Lung (tissue), 12 donors: Measurements from ENCODE around the gene SPR. TPM values are rescaled to one million over a fixed set of nuclear protein-coding genes. Genes with fewer than 3 reads are reported as not detected.

ENCODE experiments used
- ATAC-seq: fragments of 200-7000 bp; cut with Tn5 transposase; one replicate; pipeline ENCODE4 v1.9.1; 2020; ENCODE audit warnings: moderate number of reproducible peaks; ENCODE audit not compliant: insufficient read depth, low FRiP score
- DNase-seq, 3 donors: peaks; one replicate each; pipeline ENCODE4 v3.0.0-alpha.2; 2013 to 2017
- H3K27ac ChIP-seq, 2 donors: one replicate each; pipeline ENCODE4 v1.5.1; 2013; ENCODE audit warnings: mild to moderate bottlenecking in 2 of 2, moderate library complexity in 2 of 2, control low read depth in 1 of 2, inconsistent platforms in 1 of 2, low read depth in 1 of 2, low read length in 1 of 2
- H3K27me3 ChIP-seq, 3 donors: one replicate each; pipeline ENCODE4 v1.5.1; 2013; ENCODE audit warnings: low read length in 2 of 3; ENCODE audit not compliant: control insufficient read depth in 3 of 3, insufficient read depth in 3 of 3
- H3K36me3 ChIP-seq, 4 donors: one replicate each; pipeline ENCODE4 v1.5.1; 2013; ENCODE audit warnings: low read length in 4 of 4, mild to moderate bottlenecking in 1 of 4, moderate library complexity in 1 of 4; ENCODE audit not compliant: control insufficient read depth in 4 of 4, insufficient read depth in 4 of 4
- H3K4me1 ChIP-seq, 5 donors: one replicate each; pipeline ENCODE4 v1.5.1; 2013; ENCODE audit warnings: low read length in 5 of 5, mild to moderate bottlenecking in 2 of 5, moderate library complexity in 1 of 5; ENCODE audit not compliant: control insufficient read depth in 5 of 5, insufficient read depth in 5 of 5
- H3K4me3 ChIP-seq: one replicate; pipeline ENCODE4 v1.5.1; 2013; ENCODE audit warnings: mild to moderate bottlenecking, control low read depth, moderate library complexity
- H3K9ac ChIP-seq, 2 donors: one replicate each; pipeline ENCODE4 v1.5.1; 2013; ENCODE audit warnings: low read length in 2 of 2, control low read depth in 1 of 2; ENCODE audit not compliant: insufficient read depth in 1 of 2
- H3K9me3 ChIP-seq, 4 donors: one replicate each; pipeline ENCODE4 v1.5.1; 2013; ENCODE audit warnings: low read length in 3 of 4, mild to moderate bottlenecking in 1 of 4, moderate library complexity in 1 of 4; ENCODE audit not compliant: control insufficient read depth in 4 of 4, insufficient read depth in 3 of 4
- CTCF ChIP-seq: IDR thresholded peaks from 2 replicates; pipeline ENCODE4 v1.5.1; 2012; ENCODE audit warnings: mild to moderate bottlenecking; ENCODE audit errors: control extremely low read depth, extremely low read depth
- WGBS, 2 donors: extraction: QIAGEN DNeasy Blood & Tissue Kit; methylation state at CpG; one replicate each; pipeline ENCODE4 v1.1.7; 2013; 5-methylcytosine and 5-hydroxymethylcytosine counted together
- polyA plus RNA-seq, 2 donors: library from polyadenylated mRNA; stranded (reverse); fragments of 200-250 nt; gene quantifications; one replicate each; pipeline ENCODE4 v1.2.1, GENCODE V29; 2013
- total RNA-seq, 2 donors: library from RNA; depleted of rRNA in 1 of 2; stranded (reverse); fragments of >200 nt in 1 of 2; gene quantifications; one replicate each; pipeline ENCODE4 v1.2.1, GENCODE V29; 2014 to 2021
- donor health status: control.
- donor health status: control.
- donor health status: Bipolar disorder and iron deficiency.
- donor health status: healthy.
- donor health status: DM: yes; HTN: yes; CAD: no.

Gene SPR
- total and polyA plus RNA-seq, 4 donors, result 11.1 to 38.0 (median 31.9) TPM

- no peak for TF ChIP-seq CTCF
- Histone ChIP-seq H3K27ac (no peak overlapping the region), H3K9me3 (no peaks in the 10 kb centered on the region), H3K9ac (no peak overlapping the region), H3K4me1 (peaks cover 0 to 5% (median 0%) of the 10 kb centered on the region in 5 donors), H3K27me3 (peaks cover 0 to under 1% (median 0%) of the 10 kb centered on the region in 3 donors), H3K36me3 (no peaks in the 10 kb centered on the region), H3K4me3 (no peak overlapping the region)
- 91 to 96% methylated on average over 2 of the region's 2 CpGs for WGBS, 2 donors
- no peak for DNase-seq
- ATAC-seq, result no peak
These were observed 48.4 kb downstream of the SPR start for GRCh38 chr2:72935611-72935957.

- 66 to 82% methylated on average over 19 of the region's 19 CpGs for WGBS, 2 donors
- no peak for DNase-seq
These were observed 49.6 kb downstream of the SPR start for GRCh38 chr2:72936660-72937355.

GRCh38 chr2:72937356-72937669 is 50.1 kb downstream of the SPR start:
- Histone ChIP-seq H3K9ac (no peak overlapping the region), H3K9me3 (no peaks in the 10 kb centered on the region), H3K27me3 (no peaks in the 10 kb centered on the region), H3K27ac (no peak overlapping the region), H3K4me3 (no peak overlapping the region), H3K4me1 (no peaks in the 10 kb centered on the region), H3K36me3 (no peaks in the 10 kb centered on the region)
- peak in 1 of 3 donors; percentile 38 for DNase-seq
- TF ChIP-seq CTCF, result no peak
- 62 to 92% methylated on average over 15 of the region's 15 CpGs for WGBS, 2 donors
- no peak for ATAC-seq

More at GRCh38 chr2:72936660-72937355, 49.6 kb downstream of the SPR start:
- no peak for TF ChIP-seq CTCF
- ATAC-seq, result no peak
- H3K4me3 ChIP-seq, result no peak overlapping the region
- peaks cover 0 to 5% (median 0%) of the 10 kb centered on the region in 5 donors for H3K4me1 ChIP-seq
- H3K9me3 ChIP-seq, result no peaks in the 10 kb centered on the region
- no peaks in the 10 kb centered on the region for H3K36me3 ChIP-seq
- H3K27me3 ChIP-seq, result no peaks in the 10 kb centered on the region
- no peak overlapping the region for H3K27ac ChIP-seq
- no peak overlapping the region for H3K9ac ChIP-seq

GRCh38 chr2:72938455-72938854 is 51.2 kb downstream of the SPR start:
- WGBS, 2 donors, result 65 to 80% methylated on average over 5 of the region's 5 CpGs
- H3K27me3 ChIP-seq, result no peaks in the 10 kb centered on the region
- no peak for DNase-seq
- no peak for TF ChIP-seq CTCF
- no peak overlapping the region for H3K9ac ChIP-seq
- H3K36me3 ChIP-seq, result no peaks in the 10 kb centered on the region
- no peak overlapping the region for H3K4me3 ChIP-seq
- H3K27ac ChIP-seq, result no peak overlapping the region
- no peaks in the 10 kb centered on the region for H3K9me3 ChIP-seq
- no peaks in the 10 kb centered on the region for H3K4me1 ChIP-seq
- no peak for ATAC-seq
